ENCODE data around the gene AIM2.

AIM2 gene

DNA sequence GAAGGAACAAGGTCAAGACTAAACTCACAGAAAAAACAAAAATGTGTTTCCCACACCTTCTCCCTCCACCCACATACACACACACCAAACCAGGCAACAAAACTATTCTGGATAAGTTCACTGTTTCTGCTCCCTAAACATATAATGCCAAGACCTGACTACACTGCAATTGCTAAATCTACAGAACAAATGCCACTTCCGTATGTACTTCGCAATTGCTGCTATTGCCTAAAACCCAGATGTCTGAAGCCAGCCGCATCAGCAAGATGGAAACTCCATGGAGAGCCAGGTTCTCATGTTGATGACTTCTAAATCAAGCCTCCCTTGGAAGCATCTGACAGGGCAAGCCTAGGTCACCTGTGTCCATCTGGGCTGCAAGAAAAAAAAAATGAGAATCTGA is 8.3 kb upstream of the AIM2 start:
- Histone ChIP-seq H3K36me3 (no peaks in the 10 kb centered on the region), H3K9me3 (no peaks in the 10 kb centered on the region), H3K4me1 (no peaks in the 10 kb centered on the region), H3K4me3 (no peak overlapping the region), H3K27me3 (no peaks in the 10 kb centered on the region), H3K27ac (no peak overlapping the region)
- TF ChIP-seq, protein P1, sequence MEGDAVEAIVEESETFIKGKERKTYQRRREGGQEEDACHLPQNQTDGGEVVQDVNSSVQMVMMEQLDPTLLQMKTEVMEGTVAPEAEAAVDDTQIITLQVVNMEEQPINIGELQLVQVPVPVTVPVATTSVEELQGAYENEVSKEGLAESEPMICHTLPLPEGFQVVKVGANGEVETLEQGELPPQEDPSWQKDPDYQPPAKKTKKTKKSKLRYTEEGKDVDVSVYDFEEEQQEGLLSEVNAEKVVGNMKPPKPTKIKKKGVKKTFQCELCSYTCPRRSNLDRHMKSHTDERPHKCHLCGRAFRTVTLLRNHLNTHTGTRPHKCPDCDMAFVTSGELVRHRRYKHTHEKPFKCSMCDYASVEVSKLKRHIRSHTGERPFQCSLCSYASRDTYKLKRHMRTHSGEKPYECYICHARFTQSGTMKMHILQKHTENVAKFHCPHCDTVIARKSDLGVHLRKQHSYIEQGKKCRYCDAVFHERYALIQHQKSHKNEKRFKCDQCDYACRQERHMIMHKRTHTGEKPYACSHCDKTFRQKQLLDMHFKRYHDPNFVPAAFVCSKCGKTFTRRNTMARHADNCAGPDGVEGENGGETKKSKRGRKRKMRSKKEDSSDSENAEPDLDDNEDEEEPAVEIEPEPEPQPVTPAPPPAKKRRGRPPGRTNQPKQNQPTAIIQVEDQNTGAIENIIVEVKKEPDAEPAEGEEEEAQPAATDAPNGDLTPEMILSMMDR (IDR thresholded peaks at IDR 0.05): no peak
- no peak for DNase-seq
- intact Hi-C loops (cut with DNase I; ENCODE audit: low total_unique reads): no loop called here

DNA sequence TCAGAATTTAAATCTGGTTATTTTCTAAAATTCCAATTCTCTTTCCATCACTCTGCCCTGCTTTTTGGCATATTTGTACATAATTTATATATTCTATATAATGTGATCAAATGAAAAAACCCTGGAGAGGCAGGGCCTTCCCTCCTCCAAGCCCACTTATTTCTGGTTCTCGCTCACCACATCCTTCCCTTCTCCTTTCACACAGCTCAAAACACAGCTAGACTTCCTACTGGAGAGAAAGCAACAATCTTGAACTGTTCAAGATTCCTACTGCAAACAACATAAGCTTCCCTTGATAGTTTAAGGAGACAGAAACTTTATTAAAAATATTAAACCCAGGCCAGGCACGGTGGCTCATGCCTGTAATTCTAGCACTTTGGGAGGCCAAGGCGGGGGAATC is 7.6 kb upstream of the AIM2 start:
- no peak overlapping the region for H3K27ac ChIP-seq
- H3K27me3 ChIP-seq: no peaks in the 10 kb centered on the region
- TF ChIP-seq, protein P1 (IDR thresholded peaks at IDR 0.05): no peak
- H3K4me1 ChIP-seq: no peaks in the 10 kb centered on the region
- no peaks in the 10 kb centered on the region for H3K9me3 ChIP-seq
- no peak overlapping the region for H3K4me3 ChIP-seq
- intact Hi-C loops (cut with DNase I; ENCODE audit: low total_unique reads): no loop called here
- DNase-seq: no peak
- no peaks in the 10 kb centered on the region for H3K36me3 ChIP-seq

DNA sequence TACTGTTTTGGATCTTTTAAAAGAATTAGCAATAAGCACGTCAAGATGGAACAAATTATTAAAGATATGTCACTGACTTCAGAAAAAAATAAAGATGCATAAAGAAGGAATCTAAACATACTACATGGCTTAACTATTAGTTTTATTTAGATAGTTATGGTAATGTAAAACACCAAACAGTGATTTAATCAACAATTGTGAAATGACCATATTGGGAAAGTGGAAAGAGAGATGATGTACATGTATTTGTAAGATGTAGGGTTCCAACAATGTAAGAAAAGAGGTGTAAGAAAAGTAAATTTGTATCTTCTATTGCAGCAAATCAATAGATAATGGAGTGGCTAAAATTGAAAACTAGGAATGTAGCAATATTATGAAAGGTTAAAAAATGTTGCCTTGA is 6.4 kb upstream of the AIM2 start:
- Histone ChIP-seq H3K36me3 (no peaks in the 10 kb centered on the region), H3K4me1 (no peaks in the 10 kb centered on the region), H3K4me3 (no peak overlapping the region), H3K27me3 (peaks cover 0 to 4% of the 10 kb centered on the region in 2 donors), H3K9me3 (no peaks in the 10 kb centered on the region), H3K27ac (no peak overlapping the region)
- TF ChIP-seq, protein P1 (IDR thresholded peaks at IDR 0.05): no peak
- intact Hi-C loops (cut with DNase I; ENCODE audit: low total_unique reads): no loop called here
- no peak for DNase-seq

DNA sequence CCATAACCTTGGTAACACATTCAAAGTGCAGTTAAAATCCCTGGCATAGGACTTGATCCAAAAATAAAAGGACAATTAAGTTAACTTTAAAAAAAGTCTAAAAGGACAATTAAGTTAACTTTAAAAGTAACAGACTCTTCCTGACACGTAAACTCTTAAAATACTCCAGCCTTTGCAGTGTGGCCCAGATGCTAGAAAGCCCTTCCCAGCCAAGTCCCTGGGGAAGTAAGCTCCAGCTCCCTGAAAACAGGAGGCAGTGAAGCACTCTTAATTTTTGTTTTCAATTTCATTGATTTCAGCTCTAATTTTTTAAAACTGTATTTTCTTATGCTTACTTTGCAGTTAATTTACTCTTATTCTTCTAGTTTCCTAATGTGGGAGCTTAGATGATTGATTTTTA is 5.1 kb upstream of the AIM2 start:
- no peaks in the 10 kb centered on the region for H3K4me1 ChIP-seq
- peaks cover 0 to 4% of the 10 kb centered on the region in 2 donors for H3K27me3 ChIP-seq
- TF ChIP-seq, protein P1 (IDR thresholded peaks at IDR 0.05): no peak
- no peaks in the 10 kb centered on the region for H3K9me3 ChIP-seq
- no peak for DNase-seq
- H3K4me3 ChIP-seq: no peak overlapping the region
- H3K36me3 ChIP-seq: no peaks in the 10 kb centered on the region
- no peak overlapping the region for H3K27ac ChIP-seq
- intact Hi-C loops (cut with DNase I; ENCODE audit: low total_unique reads): no loop called here

DNA sequence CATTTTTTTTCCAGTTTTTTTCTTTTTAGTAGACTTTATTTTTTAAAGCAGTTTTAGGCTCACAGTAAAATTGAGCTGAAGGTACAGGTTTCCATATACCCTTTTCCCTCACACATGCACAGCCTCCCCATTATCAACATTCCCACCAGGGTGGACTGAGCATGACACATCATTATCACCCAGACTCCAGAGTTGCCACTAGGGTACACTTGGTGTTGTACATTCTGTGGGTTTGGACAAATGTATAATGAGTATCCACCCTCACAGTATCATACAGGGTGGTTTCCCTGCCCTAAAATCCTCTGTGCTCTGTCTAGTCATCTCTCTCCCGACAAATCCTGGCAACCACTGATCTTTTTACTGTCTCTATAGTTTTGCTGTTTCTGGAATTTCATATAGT is 3.0 kb upstream of the AIM2 start:
- H3K4me1 ChIP-seq: no peaks in the 10 kb centered on the region
- intact Hi-C loops (cut with DNase I; ENCODE audit: low total_unique reads): no loop called here
- H3K36me3 ChIP-seq: no peaks in the 10 kb centered on the region
- TF ChIP-seq, protein P1 (IDR thresholded peaks at IDR 0.05): no peak
- no peak overlapping the region for H3K27ac ChIP-seq
- peaks cover 0 to 4% of the 10 kb centered on the region in 2 donors for H3K27me3 ChIP-seq
- DNase-seq: no peak
- H3K9me3 ChIP-seq: no peaks in the 10 kb centered on the region
- no peak overlapping the region for H3K4me3 ChIP-seq

Measured in tibial artery (tissue), 4 donors.